GM23248 (cell line): ENCODE measurements around the gene CAPNS1. TPM values are rescaled to one million over a fixed set of nuclear protein-coding genes. Genes with fewer than 3 reads are reported as not detected.

Experiments
- DNase-seq: peaks from one replicate; pipeline ENCODE4 v3.0.0-alpha.2; 2015
- H2AFZ ChIP-seq: fragments of 200-600 bp; sonication (generic); 2 replicates; pipeline ENCODE4 v1.6.1; 2016; ENCODE audit warnings: antibody characterized with exemption
- H3F3A ChIP-seq: fragments of 200-600 bp; sonication (generic); 2 replicates; pipeline ENCODE4 v1.6.1; 2016; ENCODE audit warnings: mild to moderate bottlenecking, antibody characterized with exemption, mixed run types; ENCODE audit not compliant: insufficient read depth
- H3K27ac ChIP-seq: fragments of 200-600 bp; sonication (generic); 2 replicates; pipeline ENCODE4 v1.5.1; 2016; ENCODE audit warnings: mild to moderate bottlenecking
- H3K27me3 ChIP-seq: fragments of 200-600 bp; sonication (generic); replicated peaks from 2 replicates; pipeline ENCODE4 v1.6.1; 2016; ENCODE audit warnings: mild to moderate bottlenecking; ENCODE audit not compliant: insufficient read depth
- H3K36me3 ChIP-seq: fragments of 200-600 bp; sonication (generic); 2 replicates; pipeline ENCODE4 v1.6.1; 2016; ENCODE audit warnings: low read depth, mild to moderate bottlenecking
- H3K4me1 ChIP-seq: fragments of 200-600 bp; sonication (generic); 2 replicates; pipeline ENCODE4 v1.6.1; 2016; ENCODE audit warnings: mild to moderate bottlenecking; ENCODE audit not compliant: insufficient read depth
- H3K4me2 ChIP-seq: fragments of 200-600 bp; sonication (generic); one replicate; pipeline ENCODE4 v1.6.1; 2016; ENCODE audit warnings: mild to moderate bottlenecking; ENCODE audit not compliant: unreplicated experiment
- H3K4me3 ChIP-seq: fragments of 200-600 bp; sonication (generic); 2 replicates; pipeline ENCODE4 v1.5.1; 2016; ENCODE audit warnings: mild to moderate bottlenecking
- H3K79me2 ChIP-seq: fragments of 200-600 bp; sonication (generic); 2 replicates; pipeline ENCODE4 v1.6.1; 2016; ENCODE audit warnings: mild to moderate bottlenecking; ENCODE audit not compliant: insufficient read depth
- H3K9ac ChIP-seq: fragments of 200-600 bp; sonication (generic); 2 replicates; pipeline ENCODE4 v1.6.1; 2016; ENCODE audit warnings: mild to moderate bottlenecking
- H3K9me2 ChIP-seq: fragments of 200-600 bp; sonication (generic); 2 replicates; pipeline ENCODE4 v1.6.1; 2016; ENCODE audit warnings: mixed run types, mild to moderate bottlenecking, moderate library complexity; ENCODE audit not compliant: insufficient read depth
- H3K9me3 ChIP-seq: fragments of 200-600 bp; sonication (generic); one replicate; pipeline ENCODE4 v1.6.1; 2017; ENCODE audit warnings: low read depth
- H4K20me1 ChIP-seq: fragments of 200-600 bp; sonication (generic); 2 replicates; pipeline ENCODE4 v1.6.0; 2016; ENCODE audit not compliant: insufficient read depth
- EZH2 ChIP-seq: fragments of 200-600 bp; sonication (generic); IDR thresholded peaks from 2 replicates; pipeline ENCODE4 v1.6.1; 2018; ENCODE audit warnings: antibody characterized with exemption, mild to moderate bottlenecking; ENCODE audit not compliant: insufficient read depth, poor library complexity, severe bottlenecking
- EZH2phosphoT487 ChIP-seq: fragments of 200-600 bp; sonication (generic); IDR thresholded peaks from 2 replicates; pipeline ENCODE4 v1.6.1; 2018; ENCODE audit warnings: antibody characterized with exemption, moderate library complexity, mild to moderate bottlenecking, low read depth; ENCODE audit not compliant: insufficient read depth
- WGBS, 2 experiments: methylation state at CpG; one replicate each; pipeline ENCODE4 v1.1.6; 2015 to 2017; ENCODE audit warnings: low lambda C conversion rate in 2 of 2, low coverage in 1 of 2; ENCODE audit errors: missing lambda C conversion rate in 2 of 2; 5-methylcytosine and 5-hydroxymethylcytosine counted together
- in situ Hi-C: fragments of 300-500 bp; cut with MboI; formaldehyde crosslinking; loops from 2 replicates; pipeline ENCODE4 v1.15.0; 2020
- polyA plus RNA-seq: library from polyadenylated mRNA; unstranded; fragments of >200 nt; fragmentation: Nextera tagmentation; extraction: Ambion mirVana; gene quantifications from 2 replicates; pipeline ENCODE4 v1.2.1, GENCODE V29; 2016
- total RNA-seq: library from RNA; depleted of rRNA; stranded (reverse); fragments of >200 nt; shearing (Covaris generic); gene quantifications from 2 replicates; pipeline ENCODE4 v1.2.3, GENCODE V29; 2014

Gene CAPNS1
- total and polyA plus RNA-seq, 2 experiments from 2014 or later = 353 to 540 TPM

DNA sequence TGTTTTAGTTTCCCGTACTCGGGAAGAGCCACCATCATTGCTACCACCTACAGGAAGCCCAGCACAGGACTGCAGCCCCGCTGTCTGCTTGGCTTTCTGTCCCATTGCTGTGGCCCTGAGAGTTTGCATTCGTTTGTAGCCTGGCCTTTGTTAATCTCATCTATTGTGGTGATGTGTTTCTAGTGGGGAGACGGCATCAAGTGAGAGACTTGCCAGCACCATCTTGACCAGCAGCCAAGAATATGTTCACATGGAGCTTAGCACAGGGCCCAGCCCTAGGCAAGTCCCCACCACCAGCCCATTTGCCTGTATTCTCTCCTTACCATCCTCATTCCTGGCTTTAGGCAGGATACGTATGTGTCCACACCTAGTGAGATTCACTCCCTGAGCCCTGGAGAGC is 46.2 kb upstream of the CAPNS1 start:
- Histone ChIP-seq H3K79me2 (no peaks in the 10 kb centered on the region), H3K27ac (no peak overlapping the region), H3K36me3 (no peaks in the 10 kb centered on the region), H3K9me3 (no peaks in the 10 kb centered on the region), H3K9me2 (no peaks in the 10 kb centered on the region), H3K4me3 (no peak overlapping the region), H3K9ac (no peak overlapping the region), H3K27me3 (no peaks in the 10 kb centered on the region), H3F3A (no peaks in the 10 kb centered on the region), H3K4me1 (peaks cover 7% of the 10 kb centered on the region; the same call in 1 of the 2 replicates), H2AFZ (no peak overlapping the region; the same call in 1 of the 2 replicates), H3K4me2 (no peak overlapping the region), H4K20me1 (no peaks in the 10 kb centered on the region)
- 67 to 70% methylated on average over 6 of the region's 6 CpGs for WGBS, 2 experiments
- no peak for DNase-seq
- no peak for TF ChIP-seq EZH2phosphoT487
- TF ChIP-seq EZH2 = no peak
- in situ Hi-C loops = no loop called here

DNA sequence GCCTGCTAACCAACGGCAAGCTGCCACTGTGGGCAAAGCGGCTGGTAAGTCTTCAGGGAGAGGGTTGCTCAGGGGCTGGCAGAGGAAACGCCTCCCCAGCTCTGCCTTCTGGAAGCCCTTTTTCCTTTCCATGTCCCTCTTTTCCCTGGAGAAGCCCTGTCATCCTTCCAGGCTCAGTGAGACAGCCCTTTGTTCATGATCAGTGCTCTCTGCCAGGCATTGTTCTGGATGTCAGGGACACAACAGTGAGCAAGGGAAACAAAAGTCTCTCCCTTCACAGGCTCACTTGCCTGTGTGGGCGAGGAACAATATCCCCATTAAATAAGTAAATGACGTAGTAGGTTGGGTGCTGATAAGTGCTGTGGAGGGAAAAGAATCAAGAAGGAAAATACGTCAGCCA is 42.8 kb upstream of the CAPNS1 start:
- H3K4me2 ChIP-seq = no peak overlapping the region
- peaks cover 7% of the 10 kb centered on the region; the same call in 1 of the 2 replicates for H3K4me1 ChIP-seq
- no peaks in the 10 kb centered on the region for H3K79me2 ChIP-seq
- H3K9me3 ChIP-seq = no peaks in the 10 kb centered on the region
- no peaks in the 10 kb centered on the region for H3K9me2 ChIP-seq
- DNase-seq = no peak
- H3F3A ChIP-seq = no peaks in the 10 kb centered on the region
- no peak overlapping the region for H3K4me3 ChIP-seq
- in situ Hi-C loops = no loop called here
- TF ChIP-seq EZH2phosphoT487 (no peak), EZH2 (no peak)
- H3K36me3 ChIP-seq = no peaks in the 10 kb centered on the region
- 89 to 95% methylated on average over 6 of the region's 6 CpGs for WGBS, 2 experiments
- H3K27me3 ChIP-seq = no peaks in the 10 kb centered on the region
- H3K9ac ChIP-seq = no peak overlapping the region
- H3K27ac ChIP-seq = no peak overlapping the region
- H2AFZ ChIP-seq = no peak overlapping the region
- H4K20me1 ChIP-seq = no peaks in the 10 kb centered on the region

DNA sequence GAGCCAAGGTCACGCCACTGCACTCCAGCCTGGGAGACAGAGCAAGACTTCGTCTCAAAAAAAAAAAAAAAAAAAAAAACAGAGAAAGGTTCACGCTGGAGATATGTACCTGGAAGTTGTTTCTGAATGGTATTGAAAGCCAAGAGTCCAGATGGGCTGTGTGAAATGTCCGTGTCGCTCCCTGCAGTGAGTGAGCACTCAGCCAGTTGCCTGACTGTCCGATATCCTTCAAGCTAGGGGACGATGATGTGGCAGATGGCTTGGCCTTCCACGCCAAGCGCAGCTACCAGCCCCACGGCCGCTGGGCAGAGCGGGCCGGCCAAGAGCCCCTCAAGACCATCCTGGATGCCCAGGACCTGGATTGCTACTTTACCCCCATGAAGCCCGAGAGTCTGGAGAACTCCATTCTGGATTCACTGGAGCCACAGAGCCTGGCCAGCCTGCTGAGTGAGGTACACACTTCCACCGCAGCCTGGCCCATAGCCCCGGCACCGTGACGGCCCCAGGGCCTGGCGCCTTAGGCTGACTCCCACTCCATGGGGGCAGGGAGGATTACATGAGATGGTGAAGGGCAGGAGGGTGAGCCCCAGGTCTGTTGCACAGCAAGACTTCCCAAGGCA is 40.6 kb upstream of the CAPNS1 start:
- Histone ChIP-seq H3K9ac (no peak overlapping the region), H4K20me1 (no peaks in the 10 kb centered on the region), H3F3A (no peaks in the 10 kb centered on the region), H3K4me2 (no peak overlapping the region), H3K27me3 (no peaks in the 10 kb centered on the region), H3K36me3 (no peaks in the 10 kb centered on the region), H3K4me3 (no peak overlapping the region), H2AFZ (no peak overlapping the region), H3K27ac (no peak overlapping the region), H3K79me2 (no peaks in the 10 kb centered on the region), H3K4me1 (no peaks in the 10 kb centered on the region), H3K9me3 (no peaks in the 10 kb centered on the region), H3K9me2 (no peaks in the 10 kb centered on the region)
- WGBS, 2 experiments = 89 to 92% methylated on average over 19 of the region's 19 CpGs
- no peak for DNase-seq
- in situ Hi-C loops = no loop called here
- TF ChIP-seq EZH2 = no peak
- TF ChIP-seq EZH2phosphoT487 = no peak

DNA sequence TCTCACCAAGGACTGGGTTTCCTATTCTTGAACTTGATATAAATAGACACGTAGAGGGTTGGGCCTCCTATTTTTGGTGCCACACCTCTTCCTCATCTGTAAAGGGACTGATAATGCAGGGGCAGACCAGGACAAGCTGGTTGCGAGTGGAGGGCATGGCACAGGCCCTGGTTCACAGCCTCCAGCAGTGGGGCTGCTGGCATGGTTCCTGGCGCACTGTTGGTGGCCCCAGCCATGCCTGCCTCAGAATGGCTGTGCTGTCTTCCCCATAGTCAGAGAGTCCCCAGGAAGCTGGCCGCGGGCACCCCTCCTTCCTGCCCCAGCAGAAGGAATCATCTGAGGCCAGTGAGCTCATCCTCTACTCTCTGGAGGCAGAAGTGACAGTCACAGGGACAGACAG is 39.4 kb upstream of the CAPNS1 start:
- Histone ChIP-seq H3K27me3 (no peaks in the 10 kb centered on the region), H3K36me3 (no peaks in the 10 kb centered on the region), H3K27ac (no peak overlapping the region), H3K4me3 (no peak overlapping the region), H3K4me2 (no peak overlapping the region), H3K9me2 (no peaks in the 10 kb centered on the region), H3K79me2 (no peaks in the 10 kb centered on the region), H3F3A (no peaks in the 10 kb centered on the region), H2AFZ (no peak overlapping the region), H3K9me3 (no peaks in the 10 kb centered on the region), H3K4me1 (no peaks in the 10 kb centered on the region), H4K20me1 (no peaks in the 10 kb centered on the region), H3K9ac (no peak overlapping the region)
- WGBS, 2 experiments = 100% methylated on average over 3 to 5 of the region's 5 CpGs
- DNase-seq = no peak
- in situ Hi-C loops = no loop called here
- TF ChIP-seq EZH2phosphoT487 (no peak), EZH2 (no peak)
